BLaER1 (cell line): ENCODE data around the gene SPATA31C2.
"Not testable (repeated sequence)": the region's sequence is repeated elsewhere in the genome, so short reads cannot be mapped to it uniquely, and the experiment has no call there.

Experiments used
- H3K27ac ChIP-seq: shearing (Covaris generic); formaldehyde crosslinking; 2 replicates; pipeline ENCODE4 v1.8.1; 2022
- H3K27me3 ChIP-seq: shearing (Covaris generic); formaldehyde crosslinking; 2 replicates; pipeline ENCODE4 v1.8.1; 2022
- H3K36me3 ChIP-seq: shearing (Covaris generic); formaldehyde crosslinking; 2 replicates; pipeline ENCODE4 v1.8.1; 2022
- H3K4me1 ChIP-seq: shearing (Covaris generic); formaldehyde crosslinking; 2 replicates; pipeline ENCODE4 v1.8.1; 2022
- H3K4me2 ChIP-seq: shearing (Covaris generic); formaldehyde crosslinking; 2 replicates; pipeline ENCODE4 v1.8.1; 2022
- H3K4me3 ChIP-seq: shearing (Covaris generic); formaldehyde crosslinking; 2 replicates; pipeline ENCODE4 v1.8.1; 2022
- H3K9ac ChIP-seq: shearing (Covaris generic); formaldehyde crosslinking; 2 replicates; pipeline ENCODE4 v1.8.1; 2022
- H3K9me3 ChIP-seq: shearing (Covaris generic); formaldehyde crosslinking; 2 replicates; pipeline ENCODE4 v1.8.1; 2022
- H4K20me1 ChIP-seq: shearing (Covaris generic); formaldehyde crosslinking; 2 replicates; pipeline ENCODE4 v1.8.1; 2022
- Cebpa-rat ChIP-seq: shearing (Covaris generic); IDR thresholded peaks from 2 replicates; pipeline ENCODE4 v1.8.1; 2022

Gene SPATA31C2

GRCh38 chr9:88114968-88115612 lies 23.2 kb downstream of the SPATA31C2 start:
- not testable (repeated sequence) for H3K27me3 ChIP-seq, H3K36me3 ChIP-seq, H3K4me1 ChIP-seq, H3K4me3 ChIP-seq, H3K9ac ChIP-seq, H3K9me3 ChIP-seq, H3K4me2 ChIP-seq, H4K20me1 ChIP-seq, H3K27ac ChIP-seq

GRCh38 chr9:88114283-88114967 lies 23.9 kb downstream of the SPATA31C2 start:
- not testable (repeated sequence) for H3K9me3 ChIP-seq, H3K9ac ChIP-seq, H3K27me3 ChIP-seq, H3K36me3 ChIP-seq, H3K4me3 ChIP-seq, H3K4me1 ChIP-seq, H3K4me2 ChIP-seq, H3K27ac ChIP-seq, H4K20me1 ChIP-seq

GRCh38 chr9:88113156-88114130 lies 24.8 kb downstream of the SPATA31C2 start:
- not testable (repeated sequence) for H3K4me1 ChIP-seq, H3K27ac ChIP-seq, H3K9ac ChIP-seq, H3K27me3 ChIP-seq, H3K4me3 ChIP-seq, H3K36me3 ChIP-seq, H3K9me3 ChIP-seq, H4K20me1 ChIP-seq, H3K4me2 ChIP-seq

- Histone ChIP-seq H3K4me1 (no peaks in the 10 kb centered on the region), H3K9ac (no peak overlapping the region), H3K36me3 (no peaks in the 10 kb centered on the region), H3K9me3 (peaks cover 4% of the 10 kb centered on the region; the same call in 1 of the 2 replicates), H3K4me3 (no peak overlapping the region), H3K27ac (no peak overlapping the region), H3K4me2 (no peak overlapping the region), H4K20me1 (no peaks in the 10 kb centered on the region), H3K27me3 (no peaks in the 10 kb centered on the region)
- no peak for TF ChIP-seq Cebpa-rat
These were observed 28.2 kb downstream of the SPATA31C2 start for GRCh38 chr9:88110026-88110425.

- no peak overlapping the region for H3K27ac ChIP-seq
- no peaks in the 10 kb centered on the region for H3K4me1 ChIP-seq
- no peak overlapping the region for H3K4me2 ChIP-seq
- H4K20me1 ChIP-seq, result no peaks in the 10 kb centered on the region
- no peaks in the 10 kb centered on the region for H3K36me3 ChIP-seq
- TF ChIP-seq Cebpa-rat, result no peak
- peaks cover 4% of the 10 kb centered on the region; the same call in 1 of the 2 replicates for H3K9me3 ChIP-seq
- H3K9ac ChIP-seq, result no peak overlapping the region
- H3K27me3 ChIP-seq, result no peaks in the 10 kb centered on the region
- H3K4me3 ChIP-seq, result no peak overlapping the region
These were observed 29.5 kb downstream of the SPATA31C2 start for GRCh38 chr9:88108779-88109178.

- Histone ChIP-seq H3K9me3 (peaks cover 4% of the 10 kb centered on the region; the same call in 1 of the 2 replicates), H3K27ac (no peak overlapping the region), H3K36me3 (no peaks in the 10 kb centered on the region), H3K27me3 (no peaks in the 10 kb centered on the region), H3K4me1 (no peaks in the 10 kb centered on the region), H4K20me1 (no peaks in the 10 kb centered on the region), H3K9ac (no peak overlapping the region), H3K4me2 (no peak overlapping the region), H3K4me3 (no peak overlapping the region)
- no peak for TF ChIP-seq Cebpa-rat
These were observed 31.8 kb downstream of the SPATA31C2 start for GRCh38 chr9:88106492-88106891.

- H3K9me3 ChIP-seq, result no peaks in the 10 kb centered on the region
- H3K4me1 ChIP-seq, result peaks cover 6% of the 10 kb centered on the region
- H4K20me1 ChIP-seq, result no peaks in the 10 kb centered on the region
- H3K4me2 ChIP-seq, result no peak overlapping the region
- no peak overlapping the region for H3K27ac ChIP-seq
- H3K9ac ChIP-seq, result no peak overlapping the region
- no peaks in the 10 kb centered on the region for H3K36me3 ChIP-seq
- H3K4me3 ChIP-seq, result no peak overlapping the region
- no peaks in the 10 kb centered on the region for H3K27me3 ChIP-seq
- TF ChIP-seq Cebpa-rat, result no peak
These were observed 45.4 kb downstream of the SPATA31C2 start for GRCh38 chr9:88092797-88093331.

GRCh38 chr9:88090151-88090581 lies 48.1 kb downstream of the SPATA31C2 start:
- Histone ChIP-seq H3K9me3 (no peaks in the 10 kb centered on the region), H3K36me3 (no peaks in the 10 kb centered on the region)

GRCh38 chr9:88087906-88088305 lies 50.4 kb downstream of the SPATA31C2 start:
- no peaks in the 10 kb centered on the region for H4K20me1 ChIP-seq
- no peak overlapping the region for H3K4me2 ChIP-seq
- H3K27ac ChIP-seq, result no peak overlapping the region
- H3K27me3 ChIP-seq, result no peaks in the 10 kb centered on the region
- no peaks in the 10 kb centered on the region for H3K9me3 ChIP-seq
- no peak overlapping the region for H3K9ac ChIP-seq
- peaks cover 3% of the 10 kb centered on the region for H3K4me1 ChIP-seq
- no peaks in the 10 kb centered on the region for H3K36me3 ChIP-seq
- TF ChIP-seq Cebpa-rat, result no peak
- no peak overlapping the region for H3K4me3 ChIP-seq

More at GRCh38 chr9:88090151-88090581, 48.1 kb downstream of the SPATA31C2 start:
- Histone ChIP-seq H3K9ac (no peak overlapping the region), H3K4me3 (no peak overlapping the region), H3K4me1 (peaks cover 6% of the 10 kb centered on the region), H3K4me2 (no peak overlapping the region), H3K27me3 (no peaks in the 10 kb centered on the region), H3K27ac (no peak overlapping the region), H4K20me1 (no peaks in the 10 kb centered on the region)
- no peak for TF ChIP-seq Cebpa-rat
